GM21786 (cell line): ENCODE results near the gene S100A10.

Experiments
- ATAC-seq: cut with Tn5 transposase; IDR thresholded peaks from one replicate; pipeline ENCODE4 v1.9.1; 2021; ENCODE audit not compliant: unreplicated experiment

The S100A10 gene

GRCh38 chr1:151939141-151939540, 54.5 kb downstream of the S100A10 start:
- ATAC-seq, result no peak

GRCh38 chr1:151936653-151937052, 57.0 kb downstream of the S100A10 start:
- ATAC-seq, result no peak

- no peak for ATAC-seq
Measured at GRCh38 chr1:151935894-151936602, 57.6 kb downstream of the S100A10 start.

GRCh38 chr1:151935154-151935553, 58.5 kb downstream of the S100A10 start:
- no peak for ATAC-seq

- ATAC-seq, result no peak
Measured at GRCh38 chr1:151934048-151934493, 59.6 kb downstream of the S100A10 start.
